Measurements from ENCODE around the gene SMIM1.
"Not testable (repeated sequence)": the region's sequence is repeated elsewhere in the genome, so short reads cannot be mapped to it uniquely, and the experiment has no call there.

The SMIM1 gene

GRCh38 chr1:3738943-3739342 lies 33.6 kb upstream of the SMIM1 start:
- DNase-seq = no peak

- DNase-seq = no peak
These were observed 32.5 kb upstream of the SMIM1 start for GRCh38 chr1:3740042-3740441.

- no peak for DNase-seq
These were observed 31.8 kb upstream of the SMIM1 start for GRCh38 chr1:3740752-3741151.

DNA sequence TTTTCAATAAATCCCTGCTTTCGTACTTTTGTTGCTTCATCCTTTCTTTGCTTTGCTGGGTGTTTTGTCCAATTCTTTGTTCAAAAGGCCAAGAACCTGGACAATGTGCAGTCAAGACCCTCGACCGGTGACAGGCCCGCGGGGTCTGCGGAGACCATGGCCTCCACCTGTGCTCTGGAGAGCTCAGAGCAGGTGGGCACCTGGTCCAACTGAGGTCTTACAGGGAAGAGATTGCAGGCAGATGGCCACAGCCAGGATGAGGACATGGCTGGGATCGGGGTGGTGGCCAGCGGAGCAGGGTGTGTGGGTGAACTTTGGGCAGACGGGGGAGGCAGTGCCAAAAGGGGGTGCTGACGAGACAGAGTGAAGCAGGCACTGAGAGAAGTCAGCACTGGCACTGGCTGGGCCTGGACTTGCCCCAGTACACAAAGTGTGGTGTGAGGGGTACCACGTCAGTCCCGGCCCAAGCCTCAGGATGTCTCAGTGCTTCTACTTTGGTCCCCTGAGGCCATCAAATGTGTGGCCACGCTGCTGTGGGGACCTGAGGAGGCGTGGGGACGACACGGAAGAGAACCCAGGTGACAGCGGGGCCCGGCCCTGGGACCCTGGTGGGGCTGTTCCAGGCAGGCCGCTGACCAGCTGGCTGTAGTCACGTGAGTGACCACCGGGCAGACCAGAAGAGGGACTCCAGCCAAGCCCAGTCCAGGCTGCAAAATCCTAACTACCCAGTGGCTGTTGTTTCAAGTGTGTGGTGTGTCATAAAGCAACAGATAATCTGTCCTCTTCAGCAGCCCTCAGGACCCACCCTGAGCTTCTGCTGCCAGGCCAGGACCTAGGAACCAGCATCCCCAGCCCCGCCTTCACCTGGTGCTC lies 30.7 kb upstream of the SMIM1 start:
- DNase-seq = no peak

- no peak for DNase-seq
These were observed 29.9 kb upstream of the SMIM1 start for GRCh38 chr1:3742439-3743298.

DNA sequence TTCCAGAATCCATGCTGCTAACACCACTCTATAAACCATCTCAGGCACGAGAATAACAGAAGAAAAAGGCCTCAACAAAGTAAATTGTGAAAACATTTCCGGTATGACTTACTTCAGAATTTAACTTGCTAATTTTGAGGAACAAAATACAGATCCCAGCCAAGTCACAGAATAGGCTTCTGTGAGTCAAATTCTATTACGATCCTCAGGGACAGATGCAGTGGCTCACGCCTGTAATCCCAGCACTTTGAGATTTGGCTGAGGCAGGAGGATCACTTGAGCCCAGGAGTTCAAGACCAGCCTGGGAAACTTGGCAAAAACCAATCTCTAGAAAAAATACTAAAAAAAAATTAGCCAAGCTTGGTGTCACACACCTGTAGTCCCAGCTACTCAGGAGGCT lies 29.1 kb upstream of the SMIM1 start:
- DNase-seq = no peak

DNA sequence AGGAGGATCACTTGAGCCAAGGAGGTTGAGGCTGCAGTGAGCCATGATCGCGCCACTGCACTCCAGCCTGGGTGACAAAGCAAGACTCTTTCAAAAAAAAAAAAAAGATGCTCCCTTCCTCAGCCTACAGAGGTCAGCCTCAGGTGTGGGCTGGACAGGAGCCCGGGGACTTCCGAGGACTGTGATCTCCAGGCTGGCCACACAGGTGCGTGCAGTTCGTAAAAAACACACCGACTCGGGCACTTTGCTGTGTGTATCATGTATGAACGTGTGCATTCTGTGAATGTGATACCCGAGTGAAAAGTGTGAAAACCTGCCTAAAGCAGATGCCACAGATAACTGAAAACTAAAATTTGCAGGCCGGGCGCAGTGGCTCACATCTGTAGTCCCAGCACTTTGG lies 28.7 kb upstream of the SMIM1 start:
- DNase-seq = no peak

- DNase-seq = no peak
These were observed 27.9 kb upstream of the SMIM1 start for GRCh38 chr1:3744646-3745045.

- no peak for DNase-seq
These were observed 27.5 kb upstream of the SMIM1 start for GRCh38 chr1:3745071-3745470.

DNA sequence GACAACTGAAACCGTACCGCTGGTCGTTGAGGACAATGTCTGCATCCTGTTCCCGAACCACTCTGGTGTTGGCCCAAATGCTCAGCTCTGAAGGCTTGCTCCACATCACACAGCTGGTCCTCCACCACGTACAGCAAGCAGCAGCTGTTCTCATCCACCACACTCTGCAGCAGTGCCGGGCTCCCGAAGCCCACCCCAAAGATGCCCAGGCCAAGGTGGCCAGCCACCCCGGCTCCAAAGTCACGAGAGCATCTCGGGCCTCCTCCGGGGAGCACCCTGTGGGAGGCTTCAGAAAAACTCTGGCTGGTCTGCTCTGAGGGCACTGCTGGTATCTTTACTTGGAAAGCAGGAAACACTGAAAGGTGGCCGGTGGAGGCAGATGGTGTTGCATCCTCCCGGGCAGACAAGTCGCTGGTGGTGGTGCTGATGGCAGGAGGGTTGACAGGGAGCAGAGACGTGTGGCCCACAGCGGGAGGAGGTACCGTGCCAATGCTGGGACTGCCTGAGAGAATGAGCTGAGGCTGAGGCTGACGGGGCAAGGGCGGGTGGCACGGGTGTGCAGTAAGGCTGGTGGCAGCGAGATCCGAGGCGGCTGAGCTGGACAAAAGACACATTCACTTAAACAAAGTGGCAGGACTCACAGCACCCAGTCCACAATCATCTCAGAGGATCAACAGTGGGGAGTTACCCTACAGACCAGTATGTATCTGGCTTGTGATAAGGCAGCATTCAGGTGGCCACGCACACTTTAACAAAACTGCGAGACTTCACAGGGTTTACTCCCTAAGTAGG lies 26.8 kb upstream of the SMIM1 start:
- no peak for DNase-seq

GRCh38 chr1:3746389-3746829 lies 26.1 kb upstream of the SMIM1 start:
- DNase-seq = peak; percentile 66

GRCh38 chr1:3746830-3747521 lies 25.6 kb upstream of the SMIM1 start:
- peak; percentile 95 for DNase-seq

GRCh38 chr1:3747522-3747848 lies 25.1 kb upstream of the SMIM1 start:
- no peak for DNase-seq

- no peak for DNase-seq
These were observed 24.6 kb upstream of the SMIM1 start for GRCh38 chr1:3747903-3748302.

DNA sequence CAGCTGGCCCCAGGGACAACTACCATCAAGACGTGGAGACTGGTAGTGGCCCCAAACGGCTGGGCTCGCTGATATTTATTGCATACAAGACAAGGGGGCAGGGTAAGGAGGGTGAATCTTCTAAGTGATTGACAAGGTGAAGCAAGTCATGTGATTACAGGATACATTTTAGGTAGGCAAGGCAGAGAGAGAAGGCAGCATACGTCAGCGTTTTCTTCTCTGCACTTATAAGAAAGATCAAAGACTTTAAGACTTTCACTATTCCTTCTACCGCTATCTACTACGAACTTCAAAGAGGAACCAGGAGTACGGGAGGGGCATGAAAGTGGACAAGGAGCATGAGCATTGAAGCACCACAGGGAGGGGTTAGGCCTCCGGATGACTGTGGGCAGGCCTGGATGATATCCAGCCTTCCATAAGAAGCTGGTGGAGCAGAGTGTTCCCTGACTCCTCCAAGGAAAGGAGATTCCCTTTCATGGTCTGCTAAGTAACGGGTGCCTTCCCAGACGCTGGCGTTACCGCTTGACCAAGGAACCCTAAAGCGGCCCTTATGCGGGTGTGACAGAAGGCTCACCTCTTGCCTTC lies 24.1 kb upstream of the SMIM1 start:
- DNase-seq = not testable (repeated sequence)

- no peak for DNase-seq
These were observed 23.0 kb upstream of the SMIM1 start for GRCh38 chr1:3749512-3749911.

- DNase-seq = no peak
These were observed 21.8 kb upstream of the SMIM1 start for GRCh38 chr1:3750741-3751140.

DNA sequence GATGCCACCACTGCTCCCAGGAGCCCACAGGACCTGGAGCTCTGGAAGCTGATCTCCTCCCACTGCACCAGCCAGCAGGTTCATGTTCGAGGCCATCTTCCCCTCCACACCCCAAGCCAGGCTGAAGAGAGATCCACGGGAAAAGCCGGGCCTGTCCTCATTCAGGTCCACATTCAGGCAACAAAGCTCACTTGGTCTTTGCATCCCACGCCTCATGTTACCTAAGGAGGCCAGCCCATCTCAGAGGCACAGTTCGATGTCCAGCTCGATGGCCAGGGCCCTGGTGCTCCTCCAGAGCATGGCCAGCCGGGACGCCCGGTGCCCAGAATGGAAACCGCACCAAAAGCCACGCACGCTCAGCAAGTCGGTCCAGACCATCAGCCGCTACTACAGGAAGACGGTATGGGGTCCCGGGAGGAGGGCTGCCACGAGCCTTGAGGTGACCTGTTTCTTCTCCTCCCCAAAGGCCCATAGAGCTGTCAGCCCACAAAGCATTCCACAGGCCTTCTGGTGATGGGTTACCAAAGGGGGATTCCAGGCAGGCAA lies 20.1 kb upstream of the SMIM1 start, which contains the start of gene CCDC27:
TSS of gene CCDC27 (plus strand) at position 51 of the 546 bp plus-strand sequence. CDS start at position 83, 32 bp downstream.
- no peak for DNase-seq

DNA sequence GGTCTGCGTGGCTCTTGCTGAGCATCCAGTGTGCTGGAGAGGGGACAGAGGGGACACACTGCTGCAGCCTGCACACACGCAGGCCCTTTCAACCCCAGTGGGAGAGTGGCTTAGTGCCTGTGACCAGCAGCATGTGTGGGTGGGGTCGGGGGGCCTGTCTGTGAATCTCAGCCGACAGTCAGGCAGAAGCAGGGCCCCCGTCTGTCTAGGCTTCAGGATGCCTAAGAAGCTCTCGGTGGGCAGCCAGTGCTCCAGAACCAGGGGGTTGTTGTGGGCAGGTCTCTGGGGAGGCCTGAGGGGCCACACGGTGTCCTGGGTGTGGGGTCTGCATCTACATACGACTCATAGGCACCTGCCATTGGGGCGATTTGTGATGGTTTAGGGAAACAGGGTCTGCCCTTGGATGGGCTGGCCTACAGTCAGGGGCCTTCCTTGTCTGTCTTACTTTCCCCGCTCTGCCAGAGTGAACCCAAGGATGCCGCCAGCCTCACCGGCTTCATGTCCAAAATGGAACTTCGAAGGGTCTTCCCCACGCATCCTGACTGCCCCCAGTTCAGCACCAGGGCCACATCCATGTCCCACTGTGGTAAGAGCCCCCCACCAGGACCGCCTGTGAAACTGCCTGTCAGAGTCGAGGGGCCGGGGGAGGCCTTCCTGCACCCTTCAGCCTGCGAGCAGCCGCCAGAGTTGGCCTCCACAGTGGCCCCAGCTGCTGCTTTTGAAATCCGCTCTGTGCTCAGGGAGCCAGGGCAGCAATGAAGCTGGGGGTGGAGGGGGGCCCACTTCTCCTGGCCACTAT lies 18.7 kb upstream of the SMIM1 start:
- DNase-seq = no peak

- DNase-seq = no peak
These were observed 16.2 kb upstream of the SMIM1 start for GRCh38 chr1:3756394-3756793.

- no peak for DNase-seq
These were observed 13.4 kb upstream of the SMIM1 start for GRCh38 chr1:3759164-3759563.
